ENCODE data around the gene MRPL32. TPM values are rescaled to one million over a fixed set of nuclear protein-coding genes. Genes with fewer than 3 reads are reported as not detected.

The MRPL32 gene
- total RNA-seq, 2 donors from 2014 or later: 47.2 to 62.3 TPM

GRCh38 chr7:42967391-42967790 lies 35.2 kb downstream of the MRPL32 start:
- Histone ChIP-seq H3K4me1 (no peaks in the 10 kb centered on the region), H3K9ac (ENCODE audit: low read depth in 2 of 2, low read length in 2 of 2) (no peak overlapping the region), H3K9me3 (no peaks in the 10 kb centered on the region), H3K36me3 (no peaks in the 10 kb centered on the region), H3K27ac (no peak overlapping the region), H3K27me3 (no peaks in the 10 kb centered on the region), H3K4me3 (no peak overlapping the region)
- DNase-seq: no peak
- TF ChIP-seq CTCF (IDR thresholded peaks at IDR 0.05): no peak
- intact Hi-C loops (cut with DNase I): no loop called here

- TF ChIP-seq CTCF (IDR thresholded peaks at IDR 0.05): no peak
- H3K27ac ChIP-seq: peak overlapping the region; percentile 41
- no peaks in the 10 kb centered on the region for H3K9me3 ChIP-seq
- no peaks in the 10 kb centered on the region for H3K27me3 ChIP-seq
- intact Hi-C loops (cut with DNase I): no loop called here
- H3K36me3 ChIP-seq: no peaks in the 10 kb centered on the region
- no peaks in the 10 kb centered on the region for H3K4me1 ChIP-seq
- H3K9ac ChIP-seq (ENCODE audit: low read depth in 2 of 2, low read length in 2 of 2): no peak overlapping the region
- H3K4me3 ChIP-seq: no peak overlapping the region
- DNase-seq: peak; percentile 20
These were observed 40.7 kb downstream of the MRPL32 start for GRCh38 chr7:42972699-42973500.

GRCh38 chr7:42976371-42976770 lies 44.2 kb downstream of the MRPL32 start:
- H3K4me3 ChIP-seq: no peak overlapping the region
- no peaks in the 10 kb centered on the region for H3K9me3 ChIP-seq
- no peaks in the 10 kb centered on the region for H3K27me3 ChIP-seq
- no peaks in the 10 kb centered on the region for H3K4me1 ChIP-seq
- no peak overlapping the region for H3K27ac ChIP-seq
- H3K36me3 ChIP-seq: no peaks in the 10 kb centered on the region
- no peak for TF ChIP-seq CTCF (IDR thresholded peaks at IDR 0.05)
- DNase-seq: no peak
- H3K9ac ChIP-seq (ENCODE audit: low read depth in 2 of 2, low read length in 2 of 2): no peak overlapping the region
- intact Hi-C loops (cut with DNase I): no loop called here

GRCh38 chr7:42978496-42978895 lies 46.3 kb downstream of the MRPL32 start:
- Histone ChIP-seq H3K9me3 (no peaks in the 10 kb centered on the region), H3K27me3 (no peaks in the 10 kb centered on the region), H3K27ac (no peak overlapping the region), H3K9ac (ENCODE audit: low read depth in 2 of 2, low read length in 2 of 2) (no peak overlapping the region), H3K4me1 (no peaks in the 10 kb centered on the region), H3K36me3 (no peaks in the 10 kb centered on the region), H3K4me3 (no peak overlapping the region)
- intact Hi-C loops (cut with DNase I): no loop called here
- no peak for TF ChIP-seq CTCF (IDR thresholded peaks at IDR 0.05)
- DNase-seq: no peak

- Histone ChIP-seq H3K4me1 (no peaks in the 10 kb centered on the region), H3K4me3 (no peak overlapping the region), H3K27me3 (no peaks in the 10 kb centered on the region), H3K27ac (no peak overlapping the region), H3K36me3 (no peaks in the 10 kb centered on the region), H3K9ac (ENCODE audit: low read depth in 2 of 2, low read length in 2 of 2) (no peak overlapping the region), H3K9me3 (no peaks in the 10 kb centered on the region)
- DNase-seq: no peak
- no peak for TF ChIP-seq CTCF (IDR thresholded peaks at IDR 0.05)
- intact Hi-C loops (cut with DNase I): no loop called here
These were observed 47.9 kb downstream of the MRPL32 start for GRCh38 chr7:42980084-42980483.

Data from colonic mucosa (tissue), 4 donors.